Fibroblast of the conjunctiva (primary cell): ENCODE results near the gene WRAP73.

Experiments
- DNase-seq: peaks from one replicate; pipeline ENCODE4 v3.0.0-alpha.2; 2010; ENCODE audit warnings: low read depth

The WRAP73 gene

GRCh38 chr1:3611170-3612019, 38.5 kb downstream of the WRAP73 start, which contains the start of gene MEGF6:
Gene MEGF6 (minus strand): TSS chr1:3611508. CDS start chr1:3611268, 240 bp downstream.
- DNase-seq = no peak

GRCh38 chr1:3610527-3611169, 39.3 kb downstream of the WRAP73 start:
- DNase-seq = no peak

GRCh38 chr1:3609769-3610526, 40.0 kb downstream of the WRAP73 start:
- no peak for DNase-seq

- no peak for DNase-seq
Measured at GRCh38 chr1:3609016-3609768, 40.7 kb downstream of the WRAP73 start.

- DNase-seq = no peak
Measured at GRCh38 chr1:3608154-3608553, 41.7 kb downstream of the WRAP73 start.

GRCh38 chr1:3607703-3608065, 42.2 kb downstream of the WRAP73 start:
- no peak for DNase-seq

GRCh38 chr1:3606779-3607702, 42.9 kb downstream of the WRAP73 start:
- no peak for DNase-seq

GRCh38 chr1:3604997-3605823, 44.7 kb downstream of the WRAP73 start:
- no peak for DNase-seq

GRCh38 chr1:3604468-3604974, 45.4 kb downstream of the WRAP73 start:
- no peak for DNase-seq

GRCh38 chr1:3603571-3604467, 46.1 kb downstream of the WRAP73 start:
- DNase-seq = no peak

GRCh38 chr1:3603156-3603555, 46.7 kb downstream of the WRAP73 start:
- no peak for DNase-seq

- no peak for DNase-seq
Measured at GRCh38 chr1:3602375-3602774, 47.5 kb downstream of the WRAP73 start.

- no peak for DNase-seq
Measured at GRCh38 chr1:3601743-3602142, 48.2 kb downstream of the WRAP73 start.

- no peak for DNase-seq
Measured at GRCh38 chr1:3600354-3600753, 49.5 kb downstream of the WRAP73 start.

GRCh38 chr1:3599816-3600215, 50.1 kb downstream of the WRAP73 start:
- no peak for DNase-seq

GRCh38 chr1:3599286-3599811, 50.6 kb downstream of the WRAP73 start:
- no peak for DNase-seq

- DNase-seq = no peak
Measured at GRCh38 chr1:3598522-3599285, 51.2 kb downstream of the WRAP73 start.

GRCh38 chr1:3598051-3598491, 51.8 kb downstream of the WRAP73 start:
- DNase-seq = no peak
